GM18868 (cell line): Measurements from ENCODE around the gene CALB2.

Source experiments
- ATAC-seq: cut with Tn5 transposase; IDR thresholded peaks from one replicate; pipeline ENCODE4 v1.9.1; 2021; ENCODE audit warnings: mild to moderate bottlenecking, moderate library complexity; ENCODE audit not compliant: unreplicated experiment

CALB2 gene

GRCh38 chr16:71426069-71426879, 67.8 kb downstream of the CALB2 start:
- peak; percentile 85 for ATAC-seq

GRCh38 chr16:71426880-71427615, 68.5 kb downstream of the CALB2 start:
- ATAC-seq, result no peak

GRCh38 chr16:71428385-71428784, 69.9 kb downstream of the CALB2 start:
- no peak for ATAC-seq

GRCh38 chr16:71428883-71429282, 70.4 kb downstream of the CALB2 start:
- ATAC-seq, result no peak

GRCh38 chr16:71429581-71429980, 71.1 kb downstream of the CALB2 start:
- ATAC-seq, result no peak

- ATAC-seq, result no peak
Observed at GRCh38 chr16:71430744-71431143, 72.2 kb downstream of the CALB2 start.

GRCh38 chr16:71431176-71431575, 72.7 kb downstream of the CALB2 start:
- no peak for ATAC-seq

GRCh38 chr16:71431991-71432390, 73.5 kb downstream of the CALB2 start:
- ATAC-seq, result no peak

- ATAC-seq, result no peak
Observed at GRCh38 chr16:71432906-71433305, 74.4 kb downstream of the CALB2 start.

- no peak for ATAC-seq
Observed at GRCh38 chr16:71436473-71436872, 78.0 kb downstream of the CALB2 start.

GRCh38 chr16:71439523-71439922, 81.0 kb downstream of the CALB2 start:
- no peak for ATAC-seq
